ENCODE data around the gene MCAM.

Gene MCAM

GRCh38 chr11:119263352-119263940 is 53.5 kb downstream of the MCAM start:
- DNase-seq (ENCODE audit: low read depth, low spot score), result no peak

GRCh38 chr11:119262668-119263351 is 54.1 kb downstream of the MCAM start:
- no peak for DNase-seq (ENCODE audit: low read depth, low spot score)

- DNase-seq (ENCODE audit: low read depth, low spot score), result no peak
These were observed 57.9 kb downstream of the MCAM start for GRCh38 chr11:119258983-119259382.
